NB4 (cell line): ENCODE data around the gene SERPINF2.

ENCODE experiments used
- MAX ChIP-seq: IDR thresholded peaks from 2 replicates; pipeline ENCODE4 v1.6.1; 2011; ENCODE audit warnings: low read depth, low read length
- POLR2A ChIP-seq: IDR thresholded peaks from 2 replicates; pipeline ENCODE4 v1.6.1; 2011; ENCODE audit warnings: mild to moderate bottlenecking; ENCODE audit not compliant: insufficient read length; ENCODE audit errors: extremely low read depth
- TF ChIP-seq, protein P1 (sequence below): IDR thresholded peaks from one replicate; pipeline ENCODE4 v1.5.1; 2012; ENCODE audit warnings: low read depth, low read length

DNA sequence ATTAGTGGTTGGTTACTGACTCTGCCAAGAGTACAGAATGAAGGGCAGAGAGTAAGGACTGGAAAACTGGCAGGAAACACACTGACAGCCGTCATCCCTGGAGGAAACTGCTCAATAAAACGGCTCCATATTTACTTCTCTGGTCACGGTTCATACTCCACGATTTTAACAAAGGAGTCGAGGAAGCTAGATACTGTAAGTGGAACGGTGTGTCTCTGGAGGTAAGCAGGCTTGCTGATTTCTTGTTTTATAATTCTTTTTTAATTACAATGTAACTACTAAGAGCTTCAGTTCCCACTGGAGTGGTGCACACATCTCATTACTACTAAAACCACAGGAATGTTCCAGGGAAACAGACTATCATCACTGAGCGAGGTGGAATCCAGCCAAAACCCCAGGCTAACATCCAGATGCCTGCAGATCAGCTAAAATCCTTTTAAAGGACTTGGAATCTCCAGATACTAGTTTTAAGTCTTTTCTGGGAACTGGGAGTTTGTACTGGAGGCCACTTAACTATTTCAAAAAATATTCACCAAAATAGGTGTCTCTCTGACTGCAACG lies 37.0 kb downstream of the SERPINF2 start:
- TF ChIP-seq MAX, result no peak
- TF ChIP-seq, protein P1, sequence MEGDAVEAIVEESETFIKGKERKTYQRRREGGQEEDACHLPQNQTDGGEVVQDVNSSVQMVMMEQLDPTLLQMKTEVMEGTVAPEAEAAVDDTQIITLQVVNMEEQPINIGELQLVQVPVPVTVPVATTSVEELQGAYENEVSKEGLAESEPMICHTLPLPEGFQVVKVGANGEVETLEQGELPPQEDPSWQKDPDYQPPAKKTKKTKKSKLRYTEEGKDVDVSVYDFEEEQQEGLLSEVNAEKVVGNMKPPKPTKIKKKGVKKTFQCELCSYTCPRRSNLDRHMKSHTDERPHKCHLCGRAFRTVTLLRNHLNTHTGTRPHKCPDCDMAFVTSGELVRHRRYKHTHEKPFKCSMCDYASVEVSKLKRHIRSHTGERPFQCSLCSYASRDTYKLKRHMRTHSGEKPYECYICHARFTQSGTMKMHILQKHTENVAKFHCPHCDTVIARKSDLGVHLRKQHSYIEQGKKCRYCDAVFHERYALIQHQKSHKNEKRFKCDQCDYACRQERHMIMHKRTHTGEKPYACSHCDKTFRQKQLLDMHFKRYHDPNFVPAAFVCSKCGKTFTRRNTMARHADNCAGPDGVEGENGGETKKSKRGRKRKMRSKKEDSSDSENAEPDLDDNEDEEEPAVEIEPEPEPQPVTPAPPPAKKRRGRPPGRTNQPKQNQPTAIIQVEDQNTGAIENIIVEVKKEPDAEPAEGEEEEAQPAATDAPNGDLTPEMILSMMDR, result no peak
- TF ChIP-seq POLR2A, result no peak
